LHCN-M2 (cell line): ENCODE results near the gene KRT6B. TPM values are rescaled to one million over a fixed set of nuclear protein-coding genes. Genes with fewer than 3 reads are reported as not detected.
"Not testable (repeated sequence)": the region's sequence is repeated elsewhere in the genome, so short reads cannot be mapped to it uniquely, and the experiment has no call there.

ENCODE experiments used
- DNase-seq: peaks from one replicate; pipeline ENCODE4 v3.0.0-alpha.2; 2012; ENCODE audit warnings: low read depth
- total RNA-seq: library from RNA; depleted of rRNA; stranded (reverse); fragments of >200 nt; gene quantifications from 2 replicates; pipeline ENCODE4 v1.2.3, GENCODE V29; 2014; rRNA removed

Gene KRT6B
- total RNA-seq, 1 experiment from 2014 or later = not detected

- DNase-seq = no peak
These were observed 38.1 kb downstream of the KRT6B start for GRCh38 chr12:52413782-52414345.

- no peak for DNase-seq
These were observed 38.7 kb downstream of the KRT6B start for GRCh38 chr12:52413202-52413601.

GRCh38 chr12:52411815-52412214 lies 40.1 kb downstream of the KRT6B start:
- no peak for DNase-seq

- not testable (repeated sequence) for DNase-seq
These were observed 41.2 kb downstream of the KRT6B start for GRCh38 chr12:52410589-52411248.

GRCh38 chr12:52407918-52408317 lies 44.0 kb downstream of the KRT6B start:
- no peak for DNase-seq

- DNase-seq = no peak
These were observed 46.0 kb downstream of the KRT6B start, which contains the start of gene KRT82 for GRCh38 chr12:52405922-52406385. TSS of gene KRT82 (minus strand) at chr12:52406335. CDS start at chr12:52406277, 58 bp downstream.

GRCh38 chr12:52404951-52405350 lies 47.0 kb downstream of the KRT6B start:
- no peak for DNase-seq

GRCh38 chr12:52403561-52403960 lies 48.4 kb downstream of the KRT6B start:
- DNase-seq = no peak

- no peak for DNase-seq
These were observed 48.9 kb downstream of the KRT6B start for GRCh38 chr12:52402873-52403540.

- DNase-seq = no peak
These were observed 49.6 kb downstream of the KRT6B start for GRCh38 chr12:52402377-52402776.

- no peak for DNase-seq
These were observed 50.0 kb downstream of the KRT6B start for GRCh38 chr12:52401926-52402325.

GRCh38 chr12:52401526-52401925 lies 50.4 kb downstream of the KRT6B start:
- no peak for DNase-seq

GRCh38 chr12:52400906-52401305 lies 51.0 kb downstream of the KRT6B start:
- DNase-seq = no peak

- DNase-seq = no peak
These were observed 52.2 kb downstream of the KRT6B start for GRCh38 chr12:52399756-52400155.

GRCh38 chr12:52398176-52398575 lies 53.8 kb downstream of the KRT6B start:
- peak; percentile 9 for DNase-seq

- DNase-seq = no peak
These were observed 55.3 kb downstream of the KRT6B start for GRCh38 chr12:52396656-52397055.

Other genes starting within 250 kb of the KRT6B start
- gene KRT7, start 218.9 kb downstream of the KRT6B start, total RNA-seq = 0.40 and 2.2 TPM in 2 replicates
- 0.06 TPM in 1 of 2 replicates, not detected in the other for gene KRT86, start 177.5 kb downstream of the KRT6B start, total RNA-seq
- 0.11 and 1.2 TPM in 2 replicates for gene KRT81, start 160.6 kb downstream of the KRT6B start, total RNA-seq
- gene KRT83, start 130.7 kb downstream of the KRT6B start, total RNA-seq = not detected in 2 replicates
- gene KRT85, start 84.7 kb downstream of the KRT6B start, total RNA-seq = not detected in 2 replicates
- not detected in 2 replicates for gene KRT84, start 66.5 kb downstream of the KRT6B start, total RNA-seq
- gene KRT82, start 45.8 kb downstream of the KRT6B start, total RNA-seq = not detected in 2 replicates
- not detected in 2 replicates for gene KRT75, start 17.8 kb downstream of the KRT6B start, total RNA-seq
- not detected in 2 replicates for gene KRT6C, start 21.7 kb upstream of the KRT6B start, total RNA-seq
- not detected in 2 replicates for gene KRT6A, start 41.1 kb upstream of the KRT6B start, total RNA-seq
- not detected in 2 replicates for gene KRT5, start 68.2 kb upstream of the KRT6B start, total RNA-seq
- gene KRT71, start 101.0 kb upstream of the KRT6B start, total RNA-seq = not detected in 2 replicates
- gene KRT74, start 121.7 kb upstream of the KRT6B start, total RNA-seq = not detected in 2 replicates
- not detected in 2 replicates for gene KRT72, start 149.3 kb upstream of the KRT6B start, total RNA-seq
- gene KRT73, start 166.4 kb upstream of the KRT6B start, total RNA-seq = not detected in 2 replicates
- not detected in 2 replicates for gene KRT2, start 200.1 kb upstream of the KRT6B start, total RNA-seq
- gene KRT1, start 228.3 kb upstream of the KRT6B start, total RNA-seq = not detected in 2 replicates